Nephron progenitor cell (in vitro differentiated cells): ENCODE data around the gene EPSTI1.
"Not testable (repeated sequence)": the region's sequence is repeated elsewhere in the genome, so short reads cannot be mapped to it uniquely, and the experiment has no call there.

Experiments
- DNase-seq: peaks from one replicate; pipeline ENCODE4 v3.0.0; 2021
- H3K27ac Mint-ChIP-seq: 2 replicates; pipeline ENCODE4 v1.8.0; 2021; ENCODE audit warnings: mild to moderate bottlenecking, moderate library complexity, mixed read lengths
- H3K27me3 Mint-ChIP-seq: 2 replicates; pipeline ENCODE4 v1.8.0; 2021; ENCODE audit warnings: mild to moderate bottlenecking, low read depth, mixed read lengths; ENCODE audit not compliant: poor library complexity
- H3K36me3 Mint-ChIP-seq: 2 replicates; pipeline ENCODE4 v1.8.0; 2021; ENCODE audit warnings: low read depth, mixed read lengths
- H3K4me1 Mint-ChIP-seq: 2 replicates; pipeline ENCODE4 v1.8.0; 2021; ENCODE audit warnings: mixed read lengths
- H3K4me3 Mint-ChIP-seq: 2 replicates; pipeline ENCODE4 v1.8.0; 2021; ENCODE audit warnings: mild to moderate bottlenecking, moderate library complexity, mixed read lengths
- H3K9me3 Mint-ChIP-seq: 2 replicates; pipeline ENCODE4 v1.8.0; 2021; ENCODE audit warnings: mild to moderate bottlenecking, moderate library complexity, mixed read lengths
- TF ChIP-seq, protein P1 (sequence below): fragments of 200-600 bp; sonication (generic); IDR thresholded peaks from 2 replicates; pipeline ENCODE4 v1.5.0; 2021; ENCODE audit warnings: antibody characterized with exemption

Gene EPSTI1

DNA sequence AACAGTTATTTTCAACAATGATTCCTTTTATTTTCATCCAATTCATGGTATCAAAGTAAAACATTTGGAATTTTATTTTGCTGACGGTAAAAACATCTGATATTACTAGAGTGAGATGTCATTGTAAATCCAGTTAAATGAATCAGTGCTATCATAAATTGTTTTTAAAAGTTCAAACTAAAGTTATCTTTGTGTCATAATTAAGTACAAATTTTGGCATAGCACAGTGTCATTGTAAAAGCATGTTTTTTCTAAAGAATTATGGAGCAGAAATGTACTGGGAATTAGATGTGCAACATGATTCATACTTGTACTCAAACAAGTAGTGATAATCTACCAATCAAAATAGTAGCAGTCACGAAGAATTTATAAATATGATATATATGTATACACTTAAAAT is 117.8 kb downstream of the EPSTI1 start:
- peaks cover 67% of the 10 kb centered on the region for H3K4me1 Mint-ChIP-seq
- H3K27ac Mint-ChIP-seq = no peak overlapping the region

DNA sequence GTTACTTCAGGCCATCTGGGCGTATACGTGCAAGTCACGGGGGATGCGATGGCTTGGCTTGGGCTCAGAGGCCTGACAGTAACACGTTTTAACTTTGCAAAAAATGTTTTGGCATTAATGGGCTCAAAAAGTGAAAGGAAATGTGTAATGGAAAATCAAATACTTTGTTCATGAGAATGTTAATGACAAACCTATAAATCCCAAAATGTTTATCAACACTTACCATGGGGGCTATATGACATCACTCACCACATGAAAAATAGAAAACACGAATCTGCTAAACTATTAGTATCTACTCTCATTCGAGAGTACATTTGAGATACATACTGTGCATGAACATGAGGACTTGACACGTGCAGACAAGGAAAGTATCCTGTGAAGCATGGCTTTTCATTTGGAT is 119.0 kb downstream of the EPSTI1 start:
- no peak overlapping the region for H3K4me3 Mint-ChIP-seq
- H3K4me1 Mint-ChIP-seq = peaks cover 62% of the 10 kb centered on the region
- DNase-seq = no peak
- TF ChIP-seq, protein P1, sequence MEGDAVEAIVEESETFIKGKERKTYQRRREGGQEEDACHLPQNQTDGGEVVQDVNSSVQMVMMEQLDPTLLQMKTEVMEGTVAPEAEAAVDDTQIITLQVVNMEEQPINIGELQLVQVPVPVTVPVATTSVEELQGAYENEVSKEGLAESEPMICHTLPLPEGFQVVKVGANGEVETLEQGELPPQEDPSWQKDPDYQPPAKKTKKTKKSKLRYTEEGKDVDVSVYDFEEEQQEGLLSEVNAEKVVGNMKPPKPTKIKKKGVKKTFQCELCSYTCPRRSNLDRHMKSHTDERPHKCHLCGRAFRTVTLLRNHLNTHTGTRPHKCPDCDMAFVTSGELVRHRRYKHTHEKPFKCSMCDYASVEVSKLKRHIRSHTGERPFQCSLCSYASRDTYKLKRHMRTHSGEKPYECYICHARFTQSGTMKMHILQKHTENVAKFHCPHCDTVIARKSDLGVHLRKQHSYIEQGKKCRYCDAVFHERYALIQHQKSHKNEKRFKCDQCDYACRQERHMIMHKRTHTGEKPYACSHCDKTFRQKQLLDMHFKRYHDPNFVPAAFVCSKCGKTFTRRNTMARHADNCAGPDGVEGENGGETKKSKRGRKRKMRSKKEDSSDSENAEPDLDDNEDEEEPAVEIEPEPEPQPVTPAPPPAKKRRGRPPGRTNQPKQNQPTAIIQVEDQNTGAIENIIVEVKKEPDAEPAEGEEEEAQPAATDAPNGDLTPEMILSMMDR = no peak
- no peak overlapping the region for H3K27ac Mint-ChIP-seq
- no peaks in the 10 kb centered on the region for H3K9me3 Mint-ChIP-seq
- H3K36me3 Mint-ChIP-seq = no peaks in the 10 kb centered on the region
- H3K27me3 Mint-ChIP-seq = peaks cover 47% of the 10 kb centered on the region

More for the DNA sequence above, 117.8 kb downstream of the EPSTI1 start:
- peaks cover 10% of the 10 kb centered on the region for H3K9me3 Mint-ChIP-seq
- no peak overlapping the region for H3K4me3 Mint-ChIP-seq
- TF ChIP-seq, protein P1 = no peak
- DNase-seq = no peak
- no peaks in the 10 kb centered on the region for H3K36me3 Mint-ChIP-seq
- H3K27me3 Mint-ChIP-seq = peaks cover 47% of the 10 kb centered on the region

DNA sequence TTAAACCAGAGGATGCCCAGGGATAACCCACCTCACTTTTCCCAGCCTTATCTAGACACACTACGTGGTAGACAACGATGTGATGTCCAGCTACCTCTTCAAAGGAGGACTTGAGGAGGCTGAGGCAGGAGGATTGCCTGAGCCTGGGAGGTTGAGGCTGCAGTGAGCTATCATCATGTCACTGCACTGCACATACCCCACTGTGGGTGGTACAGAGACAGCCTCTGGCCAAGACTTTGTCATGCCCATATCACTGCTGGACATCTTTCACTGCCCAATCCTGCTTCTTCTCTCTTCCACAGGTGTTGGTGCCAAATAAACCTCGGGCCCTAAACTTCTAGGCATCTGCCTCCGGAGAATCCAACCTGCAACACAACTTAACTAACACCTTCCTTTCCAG is 124.8 kb downstream of the EPSTI1 start:
- peaks cover 31% of the 10 kb centered on the region for H3K27me3 Mint-ChIP-seq
- no peak overlapping the region for H3K27ac Mint-ChIP-seq
- TF ChIP-seq, protein P1 = no peak
- H3K4me3 Mint-ChIP-seq = no peak overlapping the region
- H3K4me1 Mint-ChIP-seq = peaks cover 41% of the 10 kb centered on the region
- no peaks in the 10 kb centered on the region for H3K36me3 Mint-ChIP-seq
- peaks cover 3% of the 10 kb centered on the region for H3K9me3 Mint-ChIP-seq
- no peak for DNase-seq

DNA sequence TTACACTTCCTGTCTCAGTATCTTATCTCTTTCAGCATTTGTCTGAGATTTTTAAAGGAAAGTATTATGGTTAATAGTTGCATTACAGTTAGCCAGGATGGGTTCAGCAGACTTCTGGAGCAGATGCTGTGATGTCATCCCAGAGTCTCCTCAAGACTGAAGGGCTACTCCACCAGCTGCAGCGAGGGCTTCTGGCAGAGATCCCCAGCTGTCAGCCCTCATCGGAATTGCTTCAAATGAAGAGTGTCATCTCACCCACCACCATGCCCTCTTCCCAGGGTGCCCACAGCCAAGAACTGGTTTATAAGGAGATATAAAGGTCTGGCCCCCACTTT is 126.3 kb downstream of the EPSTI1 start:
- H3K27me3 Mint-ChIP-seq = peaks cover 16% of the 10 kb centered on the region
- no peaks in the 10 kb centered on the region for H3K36me3 Mint-ChIP-seq
- TF ChIP-seq, protein P1 = no peak
- DNase-seq = no peak
- H3K4me3 Mint-ChIP-seq = no peak overlapping the region
- H3K4me1 Mint-ChIP-seq = peaks cover 29% of the 10 kb centered on the region
- no peak overlapping the region for H3K27ac Mint-ChIP-seq
- peaks cover 3% of the 10 kb centered on the region for H3K9me3 Mint-ChIP-seq

DNA sequence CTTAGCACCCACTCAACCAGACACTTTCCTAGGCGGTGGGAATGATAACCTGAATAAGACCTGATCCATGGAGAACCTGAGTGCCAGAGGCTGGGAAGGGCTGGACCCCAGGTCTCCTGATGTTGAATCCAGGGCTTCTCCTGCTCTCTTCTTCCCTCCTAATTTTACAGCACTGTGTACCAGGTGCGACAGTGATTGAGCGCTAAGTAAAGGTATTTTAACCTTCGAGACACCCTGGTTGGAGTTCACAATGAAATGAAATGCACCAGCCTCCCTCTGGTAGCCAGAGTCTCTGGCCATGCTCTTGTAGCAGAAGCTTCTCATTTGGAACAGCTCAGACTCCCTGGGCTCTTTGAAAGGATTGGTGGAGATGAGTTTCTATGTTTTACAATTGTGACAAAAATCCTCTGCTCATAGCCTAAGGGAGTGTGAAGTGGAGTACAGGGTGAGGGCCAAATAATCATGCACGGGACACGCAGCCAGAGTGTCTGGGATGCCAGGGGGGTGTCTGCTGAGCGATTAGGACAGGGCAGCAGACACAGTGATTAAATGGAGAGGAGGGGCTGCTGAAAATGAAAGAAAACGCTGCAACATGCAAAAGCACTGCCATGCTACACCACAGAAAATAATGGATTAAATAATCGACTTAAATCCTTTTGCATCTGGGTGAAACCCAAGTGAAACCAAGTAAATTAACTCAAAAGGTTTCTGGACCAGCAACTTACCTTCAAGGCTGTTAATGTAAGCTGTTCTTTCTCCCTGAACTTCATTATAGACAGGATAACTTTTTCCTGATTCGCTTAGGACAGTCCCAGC is 126.9 kb downstream of the EPSTI1 start:
- Mint-ChIP-seq H3K4me1 (peaks cover 23% of the 10 kb centered on the region), H3K27ac (no peak overlapping the region), H3K9me3 (peaks cover 3% of the 10 kb centered on the region), H3K36me3 (no peaks in the 10 kb centered on the region), H3K4me3 (no peak overlapping the region), H3K27me3 (peaks cover 11% of the 10 kb centered on the region)
- TF ChIP-seq, protein P1 = no peak
- DNase-seq = no peak

DNA sequence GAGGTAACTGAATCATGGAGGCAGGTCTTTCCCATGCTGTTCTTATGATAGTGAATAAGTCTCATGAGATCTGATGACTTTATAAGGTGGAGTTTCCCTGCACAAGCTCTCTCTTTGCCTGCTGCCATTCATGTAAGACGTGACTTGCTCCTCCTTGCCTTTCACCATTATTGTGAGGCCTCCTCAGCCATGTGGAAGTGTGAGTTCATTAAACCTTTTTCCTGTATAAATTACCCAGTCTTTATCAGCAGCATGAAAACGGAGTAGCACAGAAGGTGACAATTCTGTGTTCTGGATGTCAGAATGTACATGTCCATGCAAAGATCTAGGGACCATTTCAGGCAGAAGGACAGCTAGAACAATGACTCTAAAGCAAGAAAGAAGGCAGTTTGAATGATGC is 129.7 kb downstream of the EPSTI1 start:
- H3K27me3 Mint-ChIP-seq, H3K27ac Mint-ChIP-seq, DNase-seq, H3K9me3 Mint-ChIP-seq, H3K4me3 Mint-ChIP-seq, H3K36me3 Mint-ChIP-seq: not testable (repeated sequence)
- peaks cover 22% of the 10 kb centered on the region for H3K4me1 Mint-ChIP-seq
